ENCODE data around the gene CIB2.

GRCh38 chr15:78083687-78084448, 47.4 kb downstream of the CIB2 start:
- no peak for TF ChIP-seq YY1 (tag by site-specific recombination; IDR thresholded peaks at IDR 0.05)
- no peak for TF ChIP-seq ZNF747 (tag by site-specific recombination; IDR thresholded peaks at IDR 0.05)
- no peak for TF ChIP-seq ZXDB (tag by site-specific recombination; IDR thresholded peaks at IDR 0.05)
- TF ChIP-seq, protein P1, sequence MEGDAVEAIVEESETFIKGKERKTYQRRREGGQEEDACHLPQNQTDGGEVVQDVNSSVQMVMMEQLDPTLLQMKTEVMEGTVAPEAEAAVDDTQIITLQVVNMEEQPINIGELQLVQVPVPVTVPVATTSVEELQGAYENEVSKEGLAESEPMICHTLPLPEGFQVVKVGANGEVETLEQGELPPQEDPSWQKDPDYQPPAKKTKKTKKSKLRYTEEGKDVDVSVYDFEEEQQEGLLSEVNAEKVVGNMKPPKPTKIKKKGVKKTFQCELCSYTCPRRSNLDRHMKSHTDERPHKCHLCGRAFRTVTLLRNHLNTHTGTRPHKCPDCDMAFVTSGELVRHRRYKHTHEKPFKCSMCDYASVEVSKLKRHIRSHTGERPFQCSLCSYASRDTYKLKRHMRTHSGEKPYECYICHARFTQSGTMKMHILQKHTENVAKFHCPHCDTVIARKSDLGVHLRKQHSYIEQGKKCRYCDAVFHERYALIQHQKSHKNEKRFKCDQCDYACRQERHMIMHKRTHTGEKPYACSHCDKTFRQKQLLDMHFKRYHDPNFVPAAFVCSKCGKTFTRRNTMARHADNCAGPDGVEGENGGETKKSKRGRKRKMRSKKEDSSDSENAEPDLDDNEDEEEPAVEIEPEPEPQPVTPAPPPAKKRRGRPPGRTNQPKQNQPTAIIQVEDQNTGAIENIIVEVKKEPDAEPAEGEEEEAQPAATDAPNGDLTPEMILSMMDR (tag by site-specific recombination; IDR thresholded peaks at IDR 0.05) = no peak
- no peak for TF ChIP-seq ZNF768 (tag by site-specific recombination; IDR thresholded peaks at IDR 0.05)
- TF ChIP-seq ZNF24 (tag by site-specific recombination; IDR thresholded peaks at IDR 0.05) = no peak
- no peak for TF ChIP-seq GLI2 (tag by site-specific recombination; IDR thresholded peaks at IDR 0.05; ENCODE audit: borderline replicate concordance, low read depth)
- TF ChIP-seq ZNF48 (tag by site-specific recombination; IDR thresholded peaks at IDR 0.05) = no peak
- TF ChIP-seq, protein P2, sequence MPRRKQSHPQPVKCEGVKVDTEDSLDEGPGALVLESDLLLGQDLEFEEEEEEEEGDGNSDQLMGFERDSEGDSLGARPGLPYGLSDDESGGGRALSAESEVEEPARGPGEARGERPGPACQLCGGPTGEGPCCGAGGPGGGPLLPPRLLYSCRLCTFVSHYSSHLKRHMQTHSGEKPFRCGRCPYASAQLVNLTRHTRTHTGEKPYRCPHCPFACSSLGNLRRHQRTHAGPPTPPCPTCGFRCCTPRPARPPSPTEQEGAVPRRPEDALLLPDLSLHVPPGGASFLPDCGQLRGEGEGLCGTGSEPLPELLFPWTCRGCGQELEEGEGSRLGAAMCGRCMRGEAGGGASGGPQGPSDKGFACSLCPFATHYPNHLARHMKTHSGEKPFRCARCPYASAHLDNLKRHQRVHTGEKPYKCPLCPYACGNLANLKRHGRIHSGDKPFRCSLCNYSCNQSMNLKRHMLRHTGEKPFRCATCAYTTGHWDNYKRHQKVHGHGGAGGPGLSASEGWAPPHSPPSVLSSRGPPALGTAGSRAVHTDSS (tag by site-specific recombination; IDR thresholded peaks at IDR 0.05) = no peak
- TF ChIP-seq, protein P3, sequence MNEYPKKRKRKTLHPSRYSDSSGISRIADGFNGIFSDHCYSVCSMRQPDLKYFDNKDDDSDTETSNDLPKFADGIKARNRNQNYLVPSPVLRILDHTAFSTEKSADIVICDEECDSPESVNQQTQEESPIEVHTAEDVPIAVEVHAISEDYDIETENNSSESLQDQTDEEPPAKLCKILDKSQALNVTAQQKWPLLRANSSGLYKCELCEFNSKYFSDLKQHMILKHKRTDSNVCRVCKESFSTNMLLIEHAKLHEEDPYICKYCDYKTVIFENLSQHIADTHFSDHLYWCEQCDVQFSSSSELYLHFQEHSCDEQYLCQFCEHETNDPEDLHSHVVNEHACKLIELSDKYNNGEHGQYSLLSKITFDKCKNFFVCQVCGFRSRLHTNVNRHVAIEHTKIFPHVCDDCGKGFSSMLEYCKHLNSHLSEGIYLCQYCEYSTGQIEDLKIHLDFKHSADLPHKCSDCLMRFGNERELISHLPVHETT (tag by site-specific recombination; IDR thresholded peaks at IDR 0.05) = no peak
- no peak for TF ChIP-seq PATZ1 (tag by site-specific recombination; IDR thresholded peaks at IDR 0.05)
- no peak for TF ChIP-seq ZNF530 (tag by site-specific recombination; IDR thresholded peaks at IDR 0.05; ENCODE audit: low read depth)
- no peak for TF ChIP-seq ZNF37A (tag by site-specific recombination; IDR thresholded peaks at IDR 0.05)
